IMR-90 (cell line): ENCODE data around the gene GOLGA8B.

Experiments
- BHLHE40 ChIP-seq: fragments of 150-350 bp; IDR thresholded peaks from 2 replicates; pipeline ENCODE4 v1.6.1; 2016; ENCODE audit warnings: mild to moderate bottlenecking, low read depth, low read length
- CEBPB ChIP-seq: IDR thresholded peaks from 2 replicates; pipeline ENCODE4 v1.6.1; 2012; ENCODE audit warnings: low read depth, low read length, improper control_type of control experiment
- CTCF ChIP-seq: conservative IDR thresholded peaks from 2 replicates; pipeline ENCODE4 v1.5.1; 2012; ENCODE audit warnings: mild to moderate bottlenecking, low read depth, low read length, improper control_type of control experiment
- POLR2A ChIP-seq: IDR thresholded peaks from 2 replicates; pipeline ENCODE4 v1.6.1; 2012; ENCODE audit warnings: mild to moderate bottlenecking, low read depth, low read length
- RFX5 ChIP-seq: IDR thresholded peaks from 2 replicates; pipeline ENCODE4 v1.8.0; 2012; ENCODE audit warnings: low read depth, mild to moderate bottlenecking, low read length, moderate library complexity
- SMC3 ChIP-seq: fragments of 150-350 bp; IDR thresholded peaks from 2 replicates; pipeline ENCODE4 v1.6.1; 2016; ENCODE audit warnings: low read depth, mild to moderate bottlenecking, antibody characterized with exemption, low read length, moderate library complexity
- USF2 ChIP-seq: fragments of 150-350 bp; IDR thresholded peaks from 2 replicates; pipeline ENCODE4 v1.6.1; 2017; ENCODE audit warnings: mild to moderate bottlenecking, antibody characterized with exemption, low read length, low read depth

- TF ChIP-seq BHLHE40 (no peak), POLR2A (no peak), USF2 (no peak), RFX5 (no peak), CEBPB (no peak), CTCF (no peak), SMC3 (no peak)
Measured at GRCh38 chr15:34619151-34619550, 35.7 kb upstream of the GOLGA8B start.
